T-helper 1 cell treated with Interleukin-12 subunit alpha and Interleukin-12 subunit beta and Interleukin-4 antibody, amounts not matched to agents 30 ng/mL and 1 ng/mL, for 36 hours (primary cell): ENCODE measurements around the gene ZNF77. TPM values are rescaled to one million over a fixed set of nuclear protein-coding genes. Genes with fewer than 3 reads are reported as not detected.
"Not testable (repeated sequence)": the region's sequence is repeated elsewhere in the genome, so short reads cannot be mapped to it uniquely, and the experiment has no call there.

Experiments
- intact Hi-C: fragments of 100-400 bp; cut with micrococcal nuclease; formaldehyde crosslinking; loops from one replicate; pipeline ENCODE4 v1.15.1; 2024
- total RNA-seq: library from RNA; stranded (reverse); gene quantifications from 2 replicates; pipeline ENCODE4 v1.2.3, GENCODE V29; 2022

ZNF77 gene
- total RNA-seq: 3.0 and 3.3 TPM in 2 replicates

- intact Hi-C loops: loop anchor here (1.0 kb wide), 3 partner anchors 45 to 162 kb away; partner anchors contain the start of genes SGTA and ZNF57
Measured at GRCh38 chr19:2944775-2945574, at the start of gene ZNF77. ZNF77 (minus strand) TSS chr19:2944971; CDS start chr19:2944840, 131 bp downstream.

- intact Hi-C loops: no loop called here
Measured at GRCh38 chr19:2993579-2993978, 48.8 kb upstream of the ZNF77 start.

- intact Hi-C loops: no loop called here
Measured at GRCh38 chr19:2992958-2993357, 48.2 kb upstream of the ZNF77 start.

GRCh38 chr19:2992333-2992732 is 47.6 kb upstream of the ZNF77 start:
- intact Hi-C loops: not testable (repeated sequence)

- intact Hi-C loops: no loop called here
Measured at GRCh38 chr19:2989236-2989946, 44.6 kb upstream of the ZNF77 start.

- intact Hi-C loops: no loop called here
Measured at GRCh38 chr19:2988568-2988967, 43.8 kb upstream of the ZNF77 start.

GRCh38 chr19:2987797-2988196 is 43.0 kb upstream of the ZNF77 start:
- intact Hi-C loops: no loop called here

GRCh38 chr19:2986951-2987524 is 42.3 kb upstream of the ZNF77 start:
- intact Hi-C loops: no loop called here

GRCh38 chr19:2984215-2984528 is 39.4 kb upstream of the ZNF77 start:
- intact Hi-C loops: no loop called here

- intact Hi-C loops: no loop called here
Measured at GRCh38 chr19:2983351-2984214, 38.8 kb upstream of the ZNF77 start.

GRCh38 chr19:2982983-2983350 is 38.2 kb upstream of the ZNF77 start:
- intact Hi-C loops: no loop called here

GRCh38 chr19:2982561-2982960 is 37.8 kb upstream of the ZNF77 start:
- intact Hi-C loops: no loop called here

GRCh38 chr19:2981898-2982297 is 37.1 kb upstream of the ZNF77 start:
- intact Hi-C loops: no loop called here

GRCh38 chr19:2978772-2979171 is 34.0 kb upstream of the ZNF77 start:
- intact Hi-C loops: loop anchor here (5.0 kb wide), 1 partner anchor 124 kb away; no protein-coding TSS in a partner anchor

- intact Hi-C loops: loop anchor here (5.0 kb wide), 1 partner anchor 124 kb away; no protein-coding TSS in a partner anchor
Measured at GRCh38 chr19:2978166-2978767, 33.5 kb upstream of the ZNF77 start.

- intact Hi-C loops: loop anchor here (1.0 to 5.0 kb wide), 6 partner anchors 27 to 208 kb away; partner anchors contain the start of genes NCLN, TLE5 and ZNF57
Measured at GRCh38 chr19:2977746-2978138, 33.0 kb upstream of the ZNF77 start.

GRCh38 chr19:2977001-2977745 is 32.4 kb upstream of the ZNF77 start, which contains the start of gene TLE6:
TLE6 (plus strand) TSS chr19:2977564; CDS start chr19:2978234, 670 bp downstream.
- intact Hi-C loops: loop anchor here (1.0 to 5.0 kb wide), 6 partner anchors 27 to 208 kb away; partner anchors contain the start of genes NCLN, TLE5 and ZNF57

GRCh38 chr19:2976609-2977000 is 31.8 kb upstream of the ZNF77 start:
- intact Hi-C loops: loop anchor here (5.0 kb wide), 1 partner anchor 126 kb away; no protein-coding TSS in a partner anchor

- intact Hi-C loops: loop anchor here (5.0 kb wide), 1 partner anchor 128 kb away; no protein-coding TSS in a partner anchor
Measured at GRCh38 chr19:2974342-2975041, 29.7 kb upstream of the ZNF77 start.
